ENCODE measurements around the gene NEURL2. TPM values are rescaled to one million over a fixed set of nuclear protein-coding genes. Genes with fewer than 3 reads are reported as not detected.

The NEURL2 gene
- total and polyA plus RNA-seq, 10 of the 15 experiments (the other 5 are each of a cell fraction or from before 2014, with no cell fraction given), result 0.53 to 7.0 (median 2.7) TPM

DNA sequence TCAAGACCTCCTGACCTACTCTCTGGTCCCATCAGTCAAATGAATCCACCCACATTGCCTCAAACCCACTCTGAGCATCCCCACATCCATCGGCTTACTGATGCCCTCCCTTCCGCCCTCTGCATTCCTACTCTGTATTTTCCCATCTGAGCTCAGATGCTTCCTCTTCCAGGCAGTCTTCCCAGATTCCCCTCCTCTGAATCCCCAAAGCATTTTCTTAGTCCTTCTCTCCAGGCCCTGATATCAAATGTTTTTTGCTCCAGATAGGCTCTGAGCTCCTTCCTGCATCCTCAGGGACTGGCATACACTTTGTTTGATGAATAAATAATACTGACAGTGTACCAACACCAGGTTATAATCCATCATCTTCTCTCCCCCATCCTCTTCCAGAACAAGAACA lies 17.1 kb upstream of the NEURL2 start (continued):
- no peak for TF ChIP-seq ELK1 (IDR thresholded peaks at IDR 0.05; ENCODE audit: low read depth, low read length)

GRCh38 chr20:45907219-45907948 lies 16.4 kb upstream of the NEURL2 start:
- H4K20me1 ChIP-seq (ENCODE audit: control insufficient read depth, insufficient read depth), result no peaks in the 10 kb centered on the region
- FAIRE-seq, result no peak
- no peaks in the 10 kb centered on the region for H3K79me2 ChIP-seq (ENCODE audit: control insufficient read depth, insufficient read depth, low read length)
- H3K4me3 ChIP-seq, result no peak overlapping the region
- no peaks in the 10 kb centered on the region for H3K36me3 ChIP-seq (ENCODE audit: control insufficient read depth in 2 of 2, insufficient read depth in 2 of 2, low read length in 1 of 2)
- intact Hi-C loops (cut with micrococcal nuclease; ENCODE audit: unreplicated experiment), result no loop called here
- no peak overlapping the region for H3K4me2 ChIP-seq (ENCODE audit: control insufficient read depth, insufficient read depth)
- RAD21 ChIA-PET (ENCODE audit: unreplicated experiment), result no interaction called here
- CTCF ChIA-PET, result interaction anchor here (1.2 kb wide), 1 partner anchor 108 kb away, joined by 3 read pairs; no protein-coding TSS in a partner anchor
- in situ Hi-C loops (cut with MboI), result no loop called here
- POLR2A ChIA-PET, result interaction anchor here (0.6 kb wide), 1 partner anchor 290 kb away, joined by 3 read pairs; no protein-coding TSS in a partner anchor
- H2AFZ ChIP-seq (ENCODE audit: control insufficient read depth, low read depth, low read length), result no peak overlapping the region
- ATAC-seq, result no peak
- peaks cover 13% of the 10 kb centered on the region for H3K4me1 ChIP-seq (ENCODE audit: control insufficient read depth, insufficient read depth, low read length)
- H3K27me3 ChIP-seq (replicated peaks in 1 of 2; ENCODE audit: control insufficient read depth in 2 of 2, insufficient read depth in 2 of 2, low read length in 1 of 2), result no peaks in the 10 kb centered on the region
- TF ChIP-seq NFYA (IDR thresholded peaks at IDR 0.05; ENCODE audit: borderline replicate concordance, low read depth, low read length) (no peak), SPI1 (IDR thresholded peaks at IDR 0.05; ENCODE audit: borderline replicate concordance, insufficient read depth, low read depth, low read length) (no peak), ZNF207 (IDR thresholded peaks at IDR 0.05; ENCODE audit: borderline replicate concordance) (no peak), CHD1 (IDR thresholded peaks at IDR 0.05; ENCODE audit: low read depth, low read length) (no peak), NR2F1 (conservative IDR thresholded peaks at IDR 0.05) (no peak), FOXK2 (IDR thresholded peaks at IDR 0.05) (no peak), YY1 (IDR thresholded peaks at IDR 0.05; ENCODE audit: low read depth, low read length) (no peak), SREBF1 (IDR thresholded peaks at IDR 0.05; ENCODE audit: low read length) (no peak), STAT1 (conservative IDR thresholded peaks at IDR 0.05) (no peak)
- TF ChIP-seq, protein P1, sequence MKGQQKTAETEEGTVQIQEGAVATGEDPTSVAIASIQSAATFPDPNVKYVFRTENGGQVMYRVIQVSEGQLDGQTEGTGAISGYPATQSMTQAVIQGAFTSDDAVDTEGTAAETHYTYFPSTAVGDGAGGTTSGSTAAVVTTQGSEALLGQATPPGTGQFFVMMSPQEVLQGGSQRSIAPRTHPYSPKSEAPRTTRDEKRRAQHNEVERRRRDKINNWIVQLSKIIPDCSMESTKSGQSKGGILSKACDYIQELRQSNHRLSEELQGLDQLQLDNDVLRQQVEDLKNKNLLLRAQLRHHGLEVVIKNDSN (IDR thresholded peaks at IDR 0.05; ENCODE audit: borderline replicate concordance, extremely low read length, insufficient read depth, low read depth, low read length), result no peak
- no peak overlapping the region for H3K27ac ChIP-seq (ENCODE audit: control insufficient read depth, insufficient read depth)
- 91% methylated on average over 16 of the region's 17 CpGs for WGBS (ENCODE audit: insufficient coverage, insufficient replicate concordance, low lambda C conversion rate, missing lambda C conversion rate)
- no TSS peak for BruUV-seq (replicated peaks)
- SMC1A ChIA-PET (ENCODE audit: uncharacterized antibody, unreplicated experiment), result no interaction called here
- H3K9me3 ChIP-seq (replicated peaks; ENCODE audit: control insufficient read depth, insufficient read depth, low read length), result no peaks in the 10 kb centered on the region
- H3K9ac ChIP-seq (ENCODE audit: control insufficient read depth, insufficient read depth, low read length), result no peak overlapping the region
- no peak for DNase-seq (ENCODE audit: low read depth, low spot score)
